NCI-H128 (cell line): Measurements from ENCODE around the gene ZNF277.

Experiments used
- DNase-seq: peaks from one replicate; lab custom pipeline; 2025; ENCODE audit not compliant: unreplicated experiment; lab: John Stamatoyannopoulos, UW

The ZNF277 gene

GRCh38 chr7:112184455-112184854, 22.0 kb upstream of the ZNF277 start:
- no peak for DNase-seq

GRCh38 chr7:112185005-112185834, 21.3 kb upstream of the ZNF277 start:
- no peak for DNase-seq

DNA sequence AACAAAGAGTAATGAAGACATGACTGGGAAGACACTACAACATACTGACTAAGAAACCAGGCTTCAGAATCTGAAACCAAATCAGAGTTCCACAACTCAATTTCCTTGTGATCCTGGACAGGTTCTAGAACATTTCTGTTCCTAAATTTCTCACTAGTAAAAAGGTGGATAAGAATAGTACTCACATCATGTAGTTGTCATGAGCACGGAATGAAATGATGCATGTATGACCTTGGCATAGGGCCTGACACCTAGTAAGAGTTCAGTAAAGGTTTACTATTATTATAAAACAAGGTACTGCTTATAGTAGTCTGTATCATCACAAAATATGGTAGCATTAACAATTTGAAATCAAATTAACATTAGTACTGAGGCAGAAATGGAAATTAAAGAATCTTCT, 20.2 kb upstream of the ZNF277 start:
- DNase-seq = no peak

- no peak for DNase-seq
These were observed 18.2 kb upstream of the ZNF277 start for GRCh38 chr7:112188257-112188656.

DNA sequence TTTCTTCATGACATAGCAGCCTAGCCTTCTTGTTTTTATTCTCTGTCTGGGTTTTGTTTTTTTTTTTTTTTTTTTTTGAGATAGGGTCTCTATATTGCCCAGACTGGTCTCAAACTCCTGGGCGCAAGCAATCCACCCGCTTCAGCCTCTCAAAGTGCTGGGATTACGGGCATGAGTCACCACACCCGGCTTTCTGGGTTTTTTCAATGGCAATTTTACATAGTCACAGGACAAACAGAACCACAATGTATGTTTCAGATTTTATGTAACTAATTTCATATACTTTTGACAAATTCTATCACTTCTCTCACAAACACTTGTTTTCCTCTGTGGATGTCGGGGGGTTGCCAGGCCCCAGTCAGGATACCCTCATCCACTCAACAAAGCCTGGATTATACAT, 16.8 kb upstream of the ZNF277 start:
- DNase-seq = no peak

GRCh38 chr7:112190120-112190519, 16.4 kb upstream of the ZNF277 start:
- DNase-seq = no peak

GRCh38 chr7:112192236-112193154, 14.0 kb upstream of the ZNF277 start:
- no peak for DNase-seq

DNA sequence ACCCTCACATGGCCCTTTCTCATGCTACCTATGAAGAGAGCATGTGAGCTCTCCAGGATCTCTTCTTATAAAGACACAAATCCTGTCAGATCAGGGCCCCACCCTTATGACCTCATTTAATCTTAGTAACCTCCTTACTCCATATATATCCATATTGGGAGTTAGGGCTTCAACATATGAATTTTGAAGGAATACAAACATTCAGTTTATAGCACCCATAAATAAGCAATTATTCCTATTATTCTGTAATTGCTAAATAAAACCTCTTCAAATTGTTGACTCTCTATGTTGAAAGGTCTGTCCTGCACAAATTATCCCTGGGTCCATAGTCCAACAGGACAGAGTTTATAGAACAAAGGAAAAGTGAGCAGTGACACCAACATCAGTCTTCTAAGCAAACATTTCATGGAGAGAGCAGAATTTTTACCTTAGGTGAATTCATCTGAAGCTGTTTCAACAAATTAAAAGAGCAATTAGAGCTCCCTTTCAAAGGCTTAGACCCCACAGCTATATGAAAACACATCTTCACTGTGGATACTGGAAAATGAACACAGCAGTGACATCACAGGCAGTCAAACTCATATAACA, 12.5 kb upstream of the ZNF277 start:
- no peak for DNase-seq

DNA sequence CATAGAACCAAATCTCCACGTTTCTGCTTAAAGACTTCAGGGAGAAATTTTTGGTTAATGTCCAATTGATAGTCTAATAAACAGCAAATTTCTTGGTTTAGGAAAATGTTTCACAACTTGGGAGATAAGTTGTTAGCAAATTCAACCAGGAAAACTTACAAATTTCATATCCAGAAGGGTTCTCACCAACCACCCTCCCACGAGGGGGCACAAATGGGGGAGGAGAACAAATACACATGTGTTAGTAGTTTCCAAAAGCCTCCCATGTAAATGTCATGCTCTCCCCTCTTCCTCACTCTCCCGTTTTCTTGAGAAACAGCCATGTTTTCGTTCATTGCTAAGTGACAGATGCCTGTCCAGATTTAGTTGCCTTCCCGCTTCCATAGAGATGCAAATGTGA, 10.8 kb upstream of the ZNF277 start:
- DNase-seq = no peak

DNA sequence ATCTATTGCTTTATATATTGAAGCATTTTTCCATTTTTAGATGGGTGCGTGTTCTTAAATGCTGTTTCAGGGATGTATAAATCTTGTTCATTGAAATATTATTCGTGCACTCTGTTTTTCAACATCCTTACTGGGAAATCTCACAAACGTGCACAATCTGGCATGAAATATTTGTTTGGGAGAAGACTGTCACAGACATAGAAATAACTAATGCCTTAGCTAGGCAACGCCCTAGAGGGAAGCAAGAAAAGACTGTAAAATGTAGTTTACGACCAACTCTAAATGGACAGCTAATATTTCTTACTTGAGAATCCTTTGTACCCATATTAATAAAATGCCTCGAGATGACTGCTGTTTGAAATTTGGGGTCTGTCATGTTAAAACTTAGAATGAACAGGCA, 9.2 kb upstream of the ZNF277 start:
- no peak for DNase-seq

DNA sequence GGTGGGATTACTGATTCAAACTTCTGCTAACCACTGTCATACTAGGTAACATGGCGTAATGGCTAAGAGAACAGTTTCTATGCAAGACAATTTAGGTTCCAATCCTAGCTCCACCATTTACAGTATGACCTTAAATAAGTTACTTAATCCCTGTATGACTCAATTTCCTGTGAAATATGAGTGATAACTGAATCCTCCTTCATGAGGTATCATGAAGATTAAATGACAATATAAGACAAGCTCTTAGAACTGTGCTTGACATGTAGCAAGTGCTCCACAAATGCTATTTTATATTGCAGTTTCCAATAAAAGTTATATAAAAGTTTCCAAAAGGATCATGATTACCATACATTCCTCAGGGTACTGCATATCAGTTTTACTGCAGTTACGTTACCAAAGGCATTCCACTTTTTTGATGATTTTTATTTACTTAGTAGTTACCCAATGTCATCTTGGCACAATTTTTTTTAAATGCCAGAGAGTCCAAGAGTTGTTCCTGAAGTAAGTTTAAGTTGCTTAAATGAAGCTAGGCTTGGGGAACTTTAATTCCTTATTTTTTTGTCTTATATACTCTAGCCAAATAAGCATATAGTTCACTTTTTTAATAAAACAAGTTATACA, 7.3 kb upstream of the ZNF277 start:
- no peak for DNase-seq

DNA sequence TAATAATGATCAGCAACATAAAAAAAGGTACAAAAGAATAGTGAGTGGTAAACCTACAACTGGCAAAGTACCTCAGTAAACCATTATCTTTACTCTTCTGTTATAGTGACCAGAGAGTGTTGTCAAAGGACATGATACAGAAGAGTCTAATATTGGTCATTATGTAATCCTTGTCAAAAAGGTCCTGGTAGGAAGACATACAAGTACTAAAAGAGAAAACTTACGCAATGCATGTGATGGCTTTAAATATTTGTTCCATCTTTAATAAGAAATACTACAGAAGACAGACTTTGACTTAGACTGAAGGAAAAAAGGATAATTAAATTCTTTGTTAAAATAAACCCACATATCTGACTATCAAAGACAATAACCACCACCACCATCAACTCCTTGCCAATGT, 6.8 kb upstream of the ZNF277 start:
- DNase-seq = no peak

GRCh38 chr7:112201411-112201810, 5.1 kb upstream of the ZNF277 start:
- no peak for DNase-seq

- no peak for DNase-seq
These were observed 4.7 kb upstream of the ZNF277 start for GRCh38 chr7:112201839-112202238.

DNA sequence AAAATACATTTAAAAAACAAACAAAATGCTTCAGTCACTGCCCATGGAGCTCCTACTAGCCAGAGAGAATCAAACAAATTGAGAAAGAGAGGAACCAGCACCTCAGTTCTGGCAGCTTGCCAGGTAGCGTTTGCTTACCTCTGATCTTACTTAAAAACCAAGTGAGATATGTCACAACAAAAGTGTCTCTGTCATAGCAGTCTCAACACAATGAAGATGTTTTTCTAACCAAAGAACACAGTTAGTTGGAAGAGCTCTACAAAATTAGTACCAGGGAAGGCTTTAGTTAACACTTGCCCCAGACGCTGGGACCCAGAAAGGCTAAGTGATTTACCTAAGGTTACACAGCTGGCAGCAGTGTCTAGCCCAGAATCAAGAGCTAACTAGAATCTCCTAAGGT, 3.7 kb upstream of the ZNF277 start:
- DNase-seq = no peak

DNA sequence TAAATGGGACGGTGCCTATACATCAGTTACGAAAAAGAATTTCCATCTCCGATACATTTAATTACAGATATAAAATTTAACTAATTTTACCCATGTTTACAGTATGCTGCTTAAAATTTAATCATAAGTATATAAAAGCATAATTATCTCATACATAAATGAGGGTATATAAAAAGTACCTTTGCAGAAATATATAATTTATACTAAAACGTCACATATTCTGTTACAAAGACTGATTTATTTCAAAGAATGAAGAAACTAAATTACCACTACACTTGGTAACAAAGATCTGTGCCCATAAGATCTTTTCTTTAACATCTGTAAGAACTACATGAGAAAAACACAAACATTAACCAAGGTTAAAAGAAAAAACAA, 3.1 kb upstream of the ZNF277 start:
- no peak for DNase-seq

DNA sequence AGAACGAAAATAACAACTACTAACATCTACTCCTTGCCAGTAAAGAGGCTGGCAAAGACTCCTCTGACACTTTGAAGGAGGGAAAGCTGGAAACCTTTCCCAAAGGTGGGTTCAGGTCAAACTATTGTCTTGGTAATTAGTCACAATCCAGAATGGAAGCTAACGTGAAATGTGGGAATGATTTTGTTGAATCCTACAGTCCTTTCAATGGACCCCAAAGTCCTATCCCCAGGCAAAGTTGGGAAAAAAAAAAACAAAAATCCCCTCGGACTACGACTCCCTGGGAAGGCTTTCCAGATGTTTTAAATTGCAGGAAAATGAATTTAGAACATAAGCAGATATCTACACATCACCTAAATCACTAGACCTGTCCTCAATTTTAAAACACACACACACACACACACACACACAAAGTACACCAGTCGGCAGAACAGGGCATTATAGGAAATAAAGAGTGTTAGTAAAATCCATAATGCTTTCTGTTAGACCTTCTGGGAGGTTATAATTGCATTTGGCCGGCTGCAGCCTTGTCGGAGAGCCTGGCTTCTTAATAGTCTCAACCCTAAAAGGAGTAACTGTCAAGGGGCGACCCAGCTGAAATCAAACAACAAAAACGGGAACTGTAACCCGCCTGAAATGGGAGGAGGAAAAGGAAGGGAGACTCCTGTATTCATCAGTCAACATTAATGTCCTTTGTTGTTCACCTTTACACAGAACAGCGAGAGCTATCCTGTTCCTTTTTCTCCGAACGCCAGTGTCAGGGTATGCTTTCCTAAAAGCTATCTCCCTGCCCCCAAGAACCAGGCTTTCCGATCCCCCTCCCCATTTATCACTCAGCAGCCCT, 1.8 kb upstream of the ZNF277 start:
- DNase-seq = no peak

DNA sequence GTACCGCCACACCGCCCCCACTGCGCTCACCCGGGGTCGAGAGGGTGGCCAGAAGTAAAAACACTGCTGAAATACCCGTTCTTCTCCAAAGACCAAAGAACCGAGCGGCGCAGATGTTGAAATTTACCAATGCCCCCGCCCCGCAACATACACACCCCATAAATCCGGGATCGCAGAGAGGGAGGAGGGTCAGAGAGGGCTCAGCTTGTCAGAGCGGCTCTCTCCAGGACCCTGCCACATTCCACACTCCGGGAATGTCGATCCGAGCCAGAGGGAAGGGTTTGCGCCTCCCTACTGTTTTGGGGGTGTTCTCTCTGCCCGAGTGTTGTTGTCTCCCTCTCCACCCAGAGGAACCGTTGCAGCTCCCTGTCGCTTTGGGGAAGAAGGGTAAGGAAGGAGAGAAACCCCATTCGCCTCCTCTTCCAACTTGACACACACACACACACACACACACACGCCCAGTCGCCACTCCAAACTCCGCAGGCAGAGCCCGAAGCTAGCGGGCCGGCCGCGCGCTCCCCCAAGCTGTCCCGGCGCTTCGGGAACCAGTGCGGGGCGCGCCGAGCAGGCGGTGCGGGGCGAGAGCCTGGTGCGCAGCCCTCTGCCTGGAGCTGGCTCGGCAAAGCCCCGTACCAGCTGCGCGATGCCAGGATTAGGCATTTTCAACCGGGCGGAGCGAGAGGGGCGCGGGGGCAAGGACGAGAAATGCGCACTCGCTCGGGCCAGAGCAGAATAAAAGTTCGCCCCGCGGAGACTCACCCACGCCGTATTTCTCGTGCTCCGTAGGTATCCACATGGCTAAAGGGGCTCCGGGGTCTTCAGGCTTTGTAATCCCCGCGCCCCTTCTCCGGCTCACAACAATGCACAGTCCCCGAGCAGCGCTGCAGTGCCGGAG, 905 bp upstream of the ZNF277 start:
- DNase-seq = no peak

GRCh38 chr7:112206991-112207592, 597 bp downstream of the ZNF277 start:
- DNase-seq = no peak
